Measurements from ENCODE around the gene IGF2BP3. TPM values are rescaled to one million over a fixed set of nuclear protein-coding genes. Genes with fewer than 3 reads are reported as not detected.

The IGF2BP3 gene
- polyA plus RNA-seq, 1 donor (not counting 4 experiments of a cell fraction or from before 2014, with no cell fraction given) = 22.3 TPM

- H4K20me1 ChIP-seq (ENCODE audit: control insufficient read depth, extremely low read depth, insufficient read depth, low read length) = peaks cover 2% of the 10 kb centered on the region
- DNase-seq (ENCODE audit: low read depth, low spot score) = peak; percentile 99
- peaks cover 24% of the 10 kb centered on the region for H3K4me1 ChIP-seq (ENCODE audit: control insufficient read depth, extremely low read depth, insufficient read depth, low read length)
- TF ChIP-seq CTCF (optimal IDR thresholded peaks at IDR 0.05 in 1 of 3, IDR thresholded peaks at IDR 0.05 in 1 of 3, conservative IDR thresholded peaks at IDR 0.05 in 1 of 3; ENCODE audit: extremely low read depth in 1 of 3, insufficient read depth in 2 of 3, low read length in 3 of 3) (no peak), EZH2 (IDR thresholded peaks at IDR 0.05; ENCODE audit: low read length) (no peak)
- no peaks in the 10 kb centered on the region for H3K79me2 ChIP-seq (ENCODE audit: control insufficient read depth, insufficient read depth, low read length)
- no peaks in the 10 kb centered on the region for H3K9me1 ChIP-seq (ENCODE audit: control insufficient read depth, extremely low read depth, insufficient read depth, low read length)
- peak overlapping the region; percentile 55 for H3K27ac ChIP-seq (ENCODE audit: control insufficient read depth, insufficient read depth, low read length)
- H3K9ac ChIP-seq (ENCODE audit: control insufficient read depth, extremely low read depth, insufficient read depth, low read length) = no peak overlapping the region
- peaks cover 1 to 3% of the 10 kb centered on the region in 2 experiments for H3K36me3 ChIP-seq (ENCODE audit: control insufficient read depth in 2 of 2, extremely low read depth in 1 of 2, insufficient read depth in 2 of 2, low read length in 2 of 2)
- no peak overlapping the region for H2AFZ ChIP-seq (ENCODE audit: control insufficient read depth, low read length)
- peak overlapping the region in 1 of 3 experiments; percentile 11 for H3K4me3 ChIP-seq (ENCODE audit: control insufficient read depth in 2 of 3, extremely low read depth in 1 of 3, insufficient read depth in 2 of 3, low read depth in 1 of 3, low read length in 3 of 3)
- H3K27me3 ChIP-seq (ENCODE audit: control insufficient read depth, extremely low read depth, insufficient read depth, low read length) = no peaks in the 10 kb centered on the region
- dilution Hi-C loops (cut with MboI; ENCODE audit: extremely low pct_ligation_motif_present, low sequenced_read_pairs) = no loop called here
- peak overlapping the region; percentile 69 for H3K4me2 ChIP-seq (ENCODE audit: control insufficient read depth, extremely low read depth, insufficient read depth, low read depth, low read length)
- FAIRE-seq = peak; percentile 95
- no peaks in the 10 kb centered on the region for H3K9me3 ChIP-seq (ENCODE audit: control insufficient read depth, low read depth, low read length)
These were observed 135.7 kb downstream of the IGF2BP3 start for GRCh38 chr7:23334482-23335056.

- dilution Hi-C loops (cut with MboI; ENCODE audit: extremely low pct_ligation_motif_present, low sequenced_read_pairs) = no loop called here
- H3K27me3 ChIP-seq (ENCODE audit: control insufficient read depth, extremely low read depth, insufficient read depth, low read length) = no peaks in the 10 kb centered on the region
- no peak for TF ChIP-seq CTCF (optimal IDR thresholded peaks at IDR 0.05 in 1 of 3, IDR thresholded peaks at IDR 0.05 in 1 of 3, conservative IDR thresholded peaks at IDR 0.05 in 1 of 3; ENCODE audit: extremely low read depth in 1 of 3, insufficient read depth in 2 of 3, low read length in 3 of 3)
- no peak for TF ChIP-seq EZH2 (IDR thresholded peaks at IDR 0.05; ENCODE audit: low read length)
- no peaks in the 10 kb centered on the region for H3K9me3 ChIP-seq (ENCODE audit: control insufficient read depth, low read depth, low read length)
- H3K79me2 ChIP-seq (ENCODE audit: control insufficient read depth, insufficient read depth, low read length) = no peaks in the 10 kb centered on the region
- no peak overlapping the region for H3K9ac ChIP-seq (ENCODE audit: control insufficient read depth, extremely low read depth, insufficient read depth, low read length)
- peaks cover 0 to 3% of the 10 kb centered on the region in 2 experiments for H3K36me3 ChIP-seq (ENCODE audit: control insufficient read depth in 2 of 2, extremely low read depth in 1 of 2, insufficient read depth in 2 of 2, low read length in 2 of 2)
- H3K4me2 ChIP-seq (ENCODE audit: control insufficient read depth, extremely low read depth, insufficient read depth, low read depth, low read length) = peak overlapping the region; percentile 69
- peak; percentile 30 for DNase-seq (ENCODE audit: low read depth, low spot score)
- peaks cover 24% of the 10 kb centered on the region for H3K4me1 ChIP-seq (ENCODE audit: control insufficient read depth, extremely low read depth, insufficient read depth, low read length)
- no peak overlapping the region for H3K4me3 ChIP-seq (ENCODE audit: control insufficient read depth in 2 of 3, extremely low read depth in 1 of 3, insufficient read depth in 2 of 3, low read depth in 1 of 3, low read length in 3 of 3)
- peak overlapping the region; percentile 55 for H3K27ac ChIP-seq (ENCODE audit: control insufficient read depth, insufficient read depth, low read length)
- peak; percentile 98 for FAIRE-seq
- H3K9me1 ChIP-seq (ENCODE audit: control insufficient read depth, extremely low read depth, insufficient read depth, low read length) = no peaks in the 10 kb centered on the region
- H2AFZ ChIP-seq (ENCODE audit: control insufficient read depth, low read length) = no peak overlapping the region
- H4K20me1 ChIP-seq (ENCODE audit: control insufficient read depth, extremely low read depth, insufficient read depth, low read length) = peaks cover 2% of the 10 kb centered on the region
These were observed 136.5 kb downstream of the IGF2BP3 start for GRCh38 chr7:23333671-23334246.

Measured in keratinocyte (primary cell).